KOPT-K1 (cell line): Measurements from ENCODE around the gene CCDC91.
"Not testable (repeated sequence)": the region's sequence is repeated elsewhere in the genome, so short reads cannot be mapped to it uniquely, and the experiment has no call there.

ENCODE experiments used
- H3K27ac ChIP-seq: fragments of 200-600 bp; sonication (generic); 2 replicates; pipeline ENCODE4 v1.5.1; 2016; ENCODE audit warnings: antibody characterized with exemption, mild to moderate bottlenecking, low read depth, low read length; ENCODE audit not compliant: poor library complexity, severe bottlenecking
- H3K36me3 ChIP-seq: fragments of 200-600 bp; sonication (generic); 2 replicates; pipeline ENCODE4 v1.5.1; 2017; ENCODE audit warnings: antibody characterized with exemption, mild to moderate bottlenecking, low read length, moderate library complexity; ENCODE audit not compliant: insufficient read depth
- H3K9me3 ChIP-seq: fragments of 200-600 bp; sonication (generic); 2 replicates; pipeline ENCODE4 v1.5.1; 2017; ENCODE audit warnings: antibody characterized with exemption, low read length, mild to moderate bottlenecking; ENCODE audit not compliant: insufficient read depth, poor library complexity, severe bottlenecking

The CCDC91 gene

DNA sequence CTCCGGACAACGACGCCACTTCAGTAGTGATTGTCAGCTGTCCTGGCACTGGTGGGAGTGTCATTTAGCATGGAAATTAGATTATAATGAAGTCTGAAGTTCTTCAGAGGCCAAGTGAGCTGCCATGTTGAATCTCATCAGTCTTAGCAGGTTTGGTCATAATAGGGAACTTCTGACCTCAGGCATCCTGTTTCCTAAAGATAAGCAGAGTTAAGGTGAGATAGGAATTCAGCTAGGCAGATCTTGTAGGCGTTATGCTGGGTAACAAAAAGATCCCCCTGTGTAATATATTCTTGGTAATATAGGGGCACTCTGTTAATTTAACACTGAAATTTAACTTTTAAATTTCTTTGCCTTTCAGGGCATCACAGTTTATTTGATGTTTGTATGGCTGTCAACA is 137.5 kb downstream of the CCDC91 start:
- no peak overlapping the region for H3K27ac ChIP-seq
- H3K9me3 ChIP-seq = no peaks in the 10 kb centered on the region
- H3K36me3 ChIP-seq = no peaks in the 10 kb centered on the region

GRCh38 chr12:28328967-28329366 is 138.7 kb downstream of the CCDC91 start:
- Histone ChIP-seq H3K36me3 (no peaks in the 10 kb centered on the region), H3K27ac (no peak overlapping the region), H3K9me3 (no peaks in the 10 kb centered on the region)

DNA sequence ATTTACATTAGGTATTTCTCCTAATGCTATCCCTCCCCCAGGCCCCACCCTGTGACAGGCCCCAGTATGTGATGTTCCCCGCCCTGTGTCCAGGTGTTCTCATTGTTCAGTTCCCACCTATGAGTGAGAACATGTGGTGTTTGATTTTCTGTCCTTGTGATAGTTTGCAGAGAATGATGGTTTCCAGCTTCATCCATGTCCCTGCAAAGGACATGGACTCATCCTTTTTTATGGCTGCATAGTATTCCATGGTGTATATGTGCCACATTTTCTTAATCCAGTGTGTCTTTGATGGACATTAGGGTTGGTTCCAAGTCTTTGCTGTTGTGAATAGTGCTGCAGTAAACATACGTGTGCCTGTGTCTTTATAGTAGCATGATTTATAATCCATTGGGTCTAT is 139.5 kb downstream of the CCDC91 start:
- H3K27ac ChIP-seq, H3K9me3 ChIP-seq: not testable (repeated sequence)

GRCh38 chr12:28330232-28330631 is 140.0 kb downstream of the CCDC91 start:
- not testable (repeated sequence) for H3K27ac ChIP-seq, H3K36me3 ChIP-seq, H3K9me3 ChIP-seq

More for the DNA sequence above, 139.5 kb downstream of the CCDC91 start:
- H3K36me3 ChIP-seq = not testable (repeated sequence)

- H3K36me3 ChIP-seq = no peaks in the 10 kb centered on the region
- H3K9me3 ChIP-seq = no peaks in the 10 kb centered on the region
- H3K27ac ChIP-seq = no peak overlapping the region
Observed at GRCh38 chr12:28331130-28331529, 140.9 kb downstream of the CCDC91 start.

- no peak overlapping the region for H3K27ac ChIP-seq
- no peaks in the 10 kb centered on the region for H3K36me3 ChIP-seq
- no peaks in the 10 kb centered on the region for H3K9me3 ChIP-seq
Observed at GRCh38 chr12:28340261-28341045, 150.2 kb downstream of the CCDC91 start.

- Histone ChIP-seq H3K9me3 (no peaks in the 10 kb centered on the region), H3K27ac (no peak overlapping the region), H3K36me3 (no peaks in the 10 kb centered on the region)
Observed at GRCh38 chr12:28343713-28344112, 153.5 kb downstream of the CCDC91 start.

- H3K27ac ChIP-seq = no peak overlapping the region
- H3K36me3 ChIP-seq = peaks cover 8% of the 10 kb centered on the region; the same call in 1 of the 2 replicates
- H3K9me3 ChIP-seq = peaks cover 6% of the 10 kb centered on the region
Observed at GRCh38 chr12:28346567-28346966, 156.3 kb downstream of the CCDC91 start.

GRCh38 chr12:28349196-28349595 is 158.9 kb downstream of the CCDC91 start:
- Histone ChIP-seq H3K36me3 (peaks cover 19% of the 10 kb centered on the region), H3K9me3 (peaks cover 23% of the 10 kb centered on the region), H3K27ac (no peak overlapping the region)

GRCh38 chr12:28350502-28350901 is 160.2 kb downstream of the CCDC91 start:
- no peak overlapping the region for H3K27ac ChIP-seq
- peaks cover 19% of the 10 kb centered on the region for H3K36me3 ChIP-seq
- H3K9me3 ChIP-seq = peaks cover 23% of the 10 kb centered on the region

- no peak overlapping the region for H3K27ac ChIP-seq
- peaks cover 19% of the 10 kb centered on the region for H3K36me3 ChIP-seq
- H3K9me3 ChIP-seq = peaks cover 23% of the 10 kb centered on the region
Observed at GRCh38 chr12:28351414-28351813, 161.2 kb downstream of the CCDC91 start.

GRCh38 chr12:28355161-28355560 is 164.9 kb downstream of the CCDC91 start:
- no peak overlapping the region for H3K27ac ChIP-seq
- H3K9me3 ChIP-seq = peaks cover 23% of the 10 kb centered on the region
- peaks cover 19% of the 10 kb centered on the region for H3K36me3 ChIP-seq

DNA sequence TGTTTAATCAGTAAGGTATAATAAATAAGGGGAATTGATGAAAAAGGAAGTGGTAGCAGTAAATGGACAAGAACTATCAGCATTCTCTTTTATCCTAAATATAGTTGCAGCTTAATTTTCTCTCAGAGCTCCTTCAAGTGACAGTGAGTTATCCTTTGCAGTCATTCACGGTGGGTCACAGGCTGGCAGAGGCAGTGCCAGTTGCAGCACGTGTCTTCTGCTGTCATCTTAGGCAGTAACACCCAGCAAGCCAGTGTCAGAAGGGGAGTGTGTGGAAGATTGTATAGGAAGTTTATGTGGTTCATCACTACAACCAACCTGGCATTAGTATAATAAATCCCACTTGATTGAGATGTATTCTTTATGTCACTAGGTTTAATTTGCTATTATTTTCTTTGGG is 170.0 kb downstream of the CCDC91 start:
- H3K27ac ChIP-seq = no peak overlapping the region
- H3K9me3 ChIP-seq = no peaks in the 10 kb centered on the region
- no peaks in the 10 kb centered on the region for H3K36me3 ChIP-seq

DNA sequence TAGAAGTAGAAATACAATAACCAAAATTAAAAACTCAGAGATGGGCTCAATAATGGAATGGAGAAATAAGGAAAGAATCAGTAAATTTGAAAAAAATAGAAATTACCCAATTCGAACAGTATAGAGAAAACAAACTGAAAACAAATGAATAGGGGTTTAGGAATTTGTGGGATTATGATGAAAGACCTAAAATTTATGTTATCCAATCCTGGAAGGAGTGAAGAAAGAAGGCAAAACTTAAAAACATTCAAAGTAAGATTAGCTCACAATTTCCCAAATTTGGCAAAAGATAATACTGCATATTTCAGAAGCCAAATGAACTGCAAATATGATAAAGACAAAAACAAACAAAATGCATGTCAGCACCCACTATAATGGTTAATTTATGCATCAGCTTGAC is 177.1 kb downstream of the CCDC91 start:
- Histone ChIP-seq H3K36me3 (peaks cover 13% of the 10 kb centered on the region; the same call in 1 of the 2 replicates), H3K9me3 (peaks cover 54% of the 10 kb centered on the region), H3K27ac (no peak overlapping the region)

DNA sequence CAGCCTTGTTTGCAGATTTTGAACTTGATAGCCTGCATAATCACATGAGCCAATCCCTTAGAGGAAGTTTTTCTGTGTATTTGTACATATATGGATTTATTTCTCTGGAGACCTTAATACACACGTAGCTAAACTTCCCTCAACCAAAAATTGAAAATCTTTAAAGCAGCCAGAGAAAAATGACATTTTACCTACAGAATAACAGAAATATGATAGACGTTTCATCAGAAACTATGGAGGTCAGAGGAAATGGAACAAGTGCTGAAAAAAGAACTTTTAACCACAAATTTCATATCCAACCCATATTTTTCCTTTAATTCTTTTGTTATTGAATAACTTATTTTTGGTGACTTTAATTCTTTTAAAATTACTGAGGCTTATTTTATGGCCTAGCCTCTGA is 177.7 kb downstream of the CCDC91 start:
- peaks cover 13% of the 10 kb centered on the region; the same call in 1 of the 2 replicates for H3K36me3 ChIP-seq
- H3K27ac ChIP-seq = no peak overlapping the region
- H3K9me3 ChIP-seq = peaks cover 54% of the 10 kb centered on the region

- no peak overlapping the region for H3K27ac ChIP-seq
- H3K36me3 ChIP-seq = peaks cover 13% of the 10 kb centered on the region; the same call in 1 of the 2 replicates
- peaks cover 54% of the 10 kb centered on the region for H3K9me3 ChIP-seq
Observed at GRCh38 chr12:28369483-28369882, 179.2 kb downstream of the CCDC91 start.
